Adipose tissue (tissue), 3 donors: ENCODE measurements around the gene DYNC1LI1. TPM values are rescaled to one million over a fixed set of nuclear protein-coding genes. Genes with fewer than 3 reads are reported as not detected.

Source experiments
- polyA plus RNA-seq, 3 donors: library from polyadenylated mRNA; stranded (reverse); fragments of 200-250 nt; gene quantifications; one replicate each; pipeline ENCODE4 v1.2.3, GENCODE V29; 2013
- donor health status: healthy with polysubstance abuse.
- donor health status: Bipolar disorder and iron deficiency.
- donor health status: healthy.

Gene DYNC1LI1
- polyA plus RNA-seq, 3 donors: 9.5 to 21.7 (median 19.6) TPM

Other genes starting within 250 kb of the DYNC1LI1 start
- gene CMTM7, start 179.0 kb downstream of the DYNC1LI1 start, polyA plus RNA-seq: 10 to 100 TPM in 2 of 3 donors, 1 to 10 TPM in 1; 8.7 to 19.2 (median 14.7) TPM
- 10 to 100 TPM; 10.0 to 21.3 (median 19.0) TPM for gene CMTM6, start 68.0 kb downstream of the DYNC1LI1 start, polyA plus RNA-seq
- gene CNOT10, start 114.3 kb upstream of the DYNC1LI1 start, polyA plus RNA-seq: 10 to 100 TPM in 2 of 3 donors, 1 to 10 TPM in 1; 9.5 to 14.5 (median 10.6) TPM
- under 1 TPM in 2 of 3 donors, not detected in 1; under 0.01 to 0.01 TPM for gene TRIM71, start 247.1 kb upstream of the DYNC1LI1 start, polyA plus RNA-seq